Myocyte (in vitro differentiated cells): ENCODE results near the gene CRB2. TPM values are rescaled to one million over a fixed set of nuclear protein-coding genes. Genes with fewer than 3 reads are reported as not detected.

Experiments used
- DNase-seq: peaks from one replicate; pipeline ENCODE4 v3.0.0-alpha.2; 2012; ENCODE audit warnings: low read depth
- total RNA-seq: library from RNA; depleted of rRNA; stranded (reverse); fragments of >200 nt; gene quantifications from 2 replicates; pipeline ENCODE4 v1.2.3, GENCODE V29; 2014

CRB2 gene
- total RNA-seq, 1 donor from 2014 or later = not detected

DNA sequence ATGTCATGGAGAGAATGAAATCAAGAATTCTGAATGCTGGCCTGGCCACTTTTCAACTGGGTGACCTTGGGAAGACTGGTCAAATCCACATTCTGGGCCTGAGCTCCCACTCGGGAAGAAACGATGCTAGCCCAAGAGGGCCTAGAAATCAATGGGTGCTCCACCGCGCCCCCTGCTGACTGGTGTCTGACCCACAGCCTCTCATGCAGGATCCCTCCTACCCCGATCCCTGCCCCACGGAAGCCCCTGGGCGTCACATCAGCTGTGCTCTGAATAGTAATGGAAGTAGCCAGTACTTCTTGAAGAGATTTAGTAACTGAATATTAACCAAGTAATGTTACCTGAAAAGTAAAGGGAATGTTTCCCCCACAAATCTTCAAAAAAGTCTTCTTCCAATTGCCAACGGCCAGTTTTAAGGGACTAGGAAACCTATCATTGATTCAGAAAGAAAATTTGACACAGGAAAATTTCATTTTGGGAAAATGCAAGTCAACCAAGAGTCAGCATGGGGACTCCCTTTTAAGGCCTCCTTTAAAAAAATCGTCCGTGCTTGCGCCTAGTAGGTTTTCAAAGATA lies 43.9 kb downstream of the CRB2 start:
- DNase-seq = no peak

DNA sequence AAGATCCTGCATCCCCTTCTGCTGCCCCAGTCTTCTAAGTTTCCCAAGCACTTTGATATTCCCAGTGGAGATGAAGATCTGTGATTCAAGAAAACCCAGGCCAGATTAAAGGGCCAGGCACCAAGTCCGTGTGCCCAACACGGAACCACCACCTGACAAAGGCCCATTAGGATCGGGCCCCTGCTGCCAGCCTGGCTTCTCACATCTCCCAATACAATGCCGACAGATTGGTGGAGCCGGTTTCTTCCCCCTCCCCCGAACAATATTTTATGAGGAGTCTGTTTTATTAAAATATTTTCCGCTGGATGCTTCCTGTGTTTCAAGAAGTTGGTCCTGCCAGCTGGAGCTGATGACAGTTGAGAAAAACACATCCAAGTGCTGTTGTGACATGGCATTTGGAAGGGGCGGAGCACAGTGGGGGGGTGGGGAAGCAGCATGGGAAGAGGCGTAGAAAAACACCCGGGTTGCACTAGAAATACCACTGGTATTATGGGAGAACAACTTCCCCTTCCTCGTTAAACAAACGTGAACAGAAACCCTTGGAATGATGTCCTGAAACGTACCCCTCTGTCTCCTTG lies 45.0 kb downstream of the CRB2 start:
- no peak for DNase-seq

- DNase-seq = peak; percentile 52
Measured at GRCh38 chr9:123401879-123402513, 46.0 kb downstream of the CRB2 start.

DNA sequence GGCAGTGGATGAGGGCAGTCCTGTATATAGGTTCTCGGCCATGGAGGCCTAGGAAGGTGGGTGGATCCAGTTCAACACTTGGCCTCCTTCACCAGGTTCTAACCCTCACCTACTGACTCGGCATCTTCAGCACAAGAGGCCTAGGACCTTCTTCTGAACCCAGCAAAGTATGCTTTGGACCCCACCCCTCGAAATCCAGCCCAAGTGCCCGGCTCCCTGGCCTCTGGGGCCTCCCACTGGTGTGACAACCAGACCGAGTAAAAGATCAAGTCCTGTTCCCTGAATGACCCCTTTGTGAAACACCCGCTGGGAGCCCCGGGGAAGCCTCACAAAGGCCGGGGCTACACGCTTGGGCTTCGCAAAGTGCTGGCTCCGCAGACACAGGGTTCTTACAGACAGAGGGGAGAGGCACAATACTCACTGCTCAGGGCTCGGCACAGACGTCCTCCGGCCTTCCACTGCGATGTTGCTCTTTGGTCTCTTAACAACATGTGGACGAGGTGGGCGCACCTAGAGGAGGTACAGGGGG lies 47.0 kb downstream of the CRB2 start:
- DNase-seq = no peak

GRCh38 chr9:123406016-123406415 lies 50.0 kb downstream of the CRB2 start:
- no peak for DNase-seq

- DNase-seq = no peak
Measured at GRCh38 chr9:123406691-123407216, 50.8 kb downstream of the CRB2 start.

DNA sequence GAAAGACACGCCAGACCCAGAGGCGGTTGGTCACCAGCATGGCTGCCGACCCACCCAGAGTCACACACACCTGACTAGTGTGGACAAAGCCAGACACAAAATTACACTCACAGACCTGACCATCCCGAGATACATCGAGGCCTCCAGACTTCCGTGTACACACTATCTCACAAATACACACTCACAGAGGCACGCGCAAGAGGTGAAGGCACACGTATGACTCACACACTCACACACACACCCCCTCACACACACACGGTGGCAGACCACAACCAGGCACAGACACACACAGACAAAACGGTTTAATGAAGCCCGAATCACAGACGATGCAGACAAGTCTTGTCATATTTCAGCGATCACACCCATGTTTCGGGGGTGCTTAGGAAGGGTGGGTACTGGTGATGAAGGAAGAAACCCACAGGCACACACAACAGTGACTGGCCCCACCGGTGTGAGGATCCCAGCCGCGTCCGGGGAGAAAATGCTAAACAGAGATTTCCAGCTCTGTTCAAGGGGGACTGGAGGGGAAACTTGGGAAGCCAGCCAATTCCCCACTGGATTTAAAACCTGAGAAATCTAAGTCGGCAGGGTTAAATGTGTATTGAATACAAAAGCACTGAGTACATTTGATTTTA lies 51.3 kb downstream of the CRB2 start:
- DNase-seq = no peak

DNA sequence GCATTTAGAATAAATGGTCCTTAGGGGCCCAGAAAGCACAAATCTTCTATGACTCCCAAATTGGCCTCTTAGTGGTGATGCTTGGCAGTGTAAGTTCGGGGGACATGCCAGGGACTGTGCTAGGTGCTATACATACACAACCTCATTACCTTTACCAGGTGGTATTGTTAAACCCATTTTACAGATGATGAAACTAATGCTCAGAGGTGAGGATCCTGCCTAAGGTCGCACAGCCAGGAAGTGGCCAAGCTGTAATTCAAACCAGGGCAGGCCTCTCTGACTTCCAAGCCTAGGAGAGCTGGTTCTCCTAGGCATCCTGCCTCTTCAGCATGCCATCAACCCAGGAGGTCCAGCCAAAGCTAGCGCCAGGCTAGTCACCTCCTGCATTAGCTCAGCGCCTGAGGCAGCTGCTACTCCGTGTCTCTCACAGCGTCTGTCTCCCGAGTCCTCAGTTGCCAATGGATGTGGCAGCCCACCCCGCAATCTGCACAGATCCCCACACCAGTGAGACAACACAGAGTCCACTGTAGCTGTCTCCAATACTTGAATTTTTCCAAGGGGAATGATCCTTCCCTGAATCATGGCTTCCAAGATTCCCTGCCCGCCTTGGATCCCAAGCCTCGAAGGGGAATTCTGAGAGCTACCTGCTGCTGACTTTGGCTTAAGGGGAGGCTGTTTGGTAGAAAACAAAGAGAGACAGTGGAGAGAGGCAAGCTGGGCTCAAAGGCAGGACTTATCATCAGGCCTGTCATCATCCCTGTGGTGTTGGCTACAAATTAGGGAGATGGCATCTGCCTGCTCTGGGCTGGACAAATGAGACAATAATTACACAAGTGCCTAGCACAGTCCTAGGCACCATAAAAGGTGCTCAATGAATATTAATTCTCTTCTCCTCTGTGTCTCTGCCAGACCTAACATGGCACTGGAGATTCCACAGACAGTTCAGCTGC lies 52.6 kb downstream of the CRB2 start:
- DNase-seq = no peak

- no peak for DNase-seq
Measured at GRCh38 chr9:123410281-123410910, 54.4 kb downstream of the CRB2 start.

GRCh38 chr9:123411191-123411590 lies 55.2 kb downstream of the CRB2 start:
- no peak for DNase-seq

DNA sequence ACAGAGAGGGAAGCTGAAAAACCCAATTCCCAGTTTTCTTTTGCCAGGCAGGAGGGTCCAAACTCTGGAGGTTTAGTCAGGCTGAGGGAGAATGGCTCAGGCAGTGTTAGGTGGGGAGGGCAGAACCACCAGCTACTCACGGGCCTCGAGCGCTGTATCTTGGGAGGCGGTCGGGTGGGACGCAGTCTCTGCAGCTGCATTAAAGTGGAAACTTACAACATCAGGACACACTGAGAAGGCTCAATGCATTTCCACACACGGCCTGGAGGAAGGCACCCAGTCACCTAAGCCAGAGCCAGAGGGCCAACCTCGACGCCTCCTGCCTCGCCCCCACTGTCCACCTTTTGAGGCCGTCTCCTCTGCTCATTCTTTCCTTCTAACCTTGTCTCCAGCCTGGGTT lies 55.6 kb downstream of the CRB2 start:
- DNase-seq = no peak

- DNase-seq = no peak
Measured at GRCh38 chr9:123412171-123412820, 56.3 kb downstream of the CRB2 start.

DNA sequence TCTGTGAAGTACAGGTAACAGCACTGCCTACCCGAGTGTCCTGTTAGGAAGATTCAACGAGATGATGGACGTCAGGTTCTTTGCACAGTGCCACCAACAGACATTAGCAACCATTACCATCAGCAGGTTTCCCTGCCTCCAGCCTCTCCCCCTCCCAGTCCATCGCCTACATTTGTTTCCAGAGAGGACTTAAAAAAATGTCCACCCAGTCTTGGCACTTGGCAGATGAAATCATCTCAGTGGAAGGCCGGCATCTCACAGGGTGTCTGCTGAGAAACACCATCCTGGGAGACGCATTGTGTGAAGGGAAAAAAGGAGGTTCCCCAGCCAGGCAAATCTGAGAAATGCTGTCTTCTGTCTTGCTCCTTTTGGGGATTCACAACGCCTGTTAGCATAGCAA lies 58.2 kb downstream of the CRB2 start:
- DNase-seq = no peak

DNA sequence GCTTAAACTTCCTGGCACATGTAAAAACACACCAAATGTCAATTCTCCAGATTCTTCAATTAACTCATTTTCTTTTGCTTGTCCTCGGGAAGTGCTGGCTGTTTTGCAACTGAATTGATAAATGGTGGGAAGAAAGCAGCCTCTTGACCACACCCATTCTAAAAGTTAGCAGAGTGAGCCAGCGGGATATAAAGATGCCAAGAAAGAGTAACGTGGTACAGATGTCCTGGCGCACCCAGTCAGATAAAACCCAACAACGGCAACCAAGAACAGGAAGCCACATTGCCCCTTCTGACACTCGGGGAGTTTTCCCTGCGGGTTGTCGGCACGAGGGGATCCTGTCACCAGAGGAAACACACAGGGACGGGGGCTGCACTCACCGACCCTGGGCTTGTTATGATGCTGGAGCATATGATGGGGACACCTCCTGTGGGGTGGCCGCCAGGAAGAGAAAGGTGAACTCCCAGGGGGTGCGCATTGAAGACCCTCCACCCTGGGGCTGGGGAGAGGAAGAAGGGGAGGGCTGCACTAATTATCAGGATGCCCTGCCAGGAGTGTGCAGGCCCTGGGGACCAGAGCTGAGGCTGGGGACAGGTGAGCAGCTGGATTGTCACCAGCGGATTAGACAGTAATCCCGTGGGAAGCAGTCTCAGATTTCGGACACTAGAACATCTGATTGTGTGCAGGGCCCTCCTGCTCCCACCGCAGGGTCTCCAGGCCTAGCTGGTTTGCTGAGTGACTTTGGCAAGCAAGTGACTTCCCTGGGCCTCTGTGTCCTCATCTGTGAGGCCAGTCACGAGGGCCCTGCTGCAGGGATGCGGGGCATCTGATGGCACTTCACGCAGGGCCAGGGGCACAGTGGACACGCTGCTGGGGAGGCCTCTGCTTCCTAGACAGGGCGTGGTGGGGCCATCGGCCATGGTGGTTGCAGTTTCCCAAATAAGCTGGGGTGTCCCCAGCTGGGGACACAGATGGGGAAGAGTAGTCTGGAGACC lies 59.2 kb downstream of the CRB2 start:
- DNase-seq = no peak

DNA sequence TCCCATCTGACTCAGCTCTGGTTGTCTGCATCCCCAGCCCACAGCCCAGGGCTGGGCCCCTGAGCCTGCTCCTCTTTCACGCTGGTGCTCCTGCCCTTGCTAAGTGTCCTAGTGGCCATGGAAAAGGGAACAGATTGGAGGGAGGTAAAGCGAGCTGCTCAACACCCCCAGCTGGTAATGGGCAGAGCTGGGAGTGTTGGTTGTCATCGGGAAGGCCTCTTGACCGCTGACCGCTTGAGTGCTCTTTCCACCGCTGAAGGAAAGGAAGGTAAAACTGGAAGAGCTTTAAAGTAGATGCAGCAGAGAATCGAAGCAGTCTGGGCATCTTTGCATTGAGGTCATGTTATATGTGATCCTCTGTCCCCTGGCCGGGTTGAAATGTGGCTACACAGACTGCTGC lies 60.2 kb downstream of the CRB2 start:
- no peak for DNase-seq

DNA sequence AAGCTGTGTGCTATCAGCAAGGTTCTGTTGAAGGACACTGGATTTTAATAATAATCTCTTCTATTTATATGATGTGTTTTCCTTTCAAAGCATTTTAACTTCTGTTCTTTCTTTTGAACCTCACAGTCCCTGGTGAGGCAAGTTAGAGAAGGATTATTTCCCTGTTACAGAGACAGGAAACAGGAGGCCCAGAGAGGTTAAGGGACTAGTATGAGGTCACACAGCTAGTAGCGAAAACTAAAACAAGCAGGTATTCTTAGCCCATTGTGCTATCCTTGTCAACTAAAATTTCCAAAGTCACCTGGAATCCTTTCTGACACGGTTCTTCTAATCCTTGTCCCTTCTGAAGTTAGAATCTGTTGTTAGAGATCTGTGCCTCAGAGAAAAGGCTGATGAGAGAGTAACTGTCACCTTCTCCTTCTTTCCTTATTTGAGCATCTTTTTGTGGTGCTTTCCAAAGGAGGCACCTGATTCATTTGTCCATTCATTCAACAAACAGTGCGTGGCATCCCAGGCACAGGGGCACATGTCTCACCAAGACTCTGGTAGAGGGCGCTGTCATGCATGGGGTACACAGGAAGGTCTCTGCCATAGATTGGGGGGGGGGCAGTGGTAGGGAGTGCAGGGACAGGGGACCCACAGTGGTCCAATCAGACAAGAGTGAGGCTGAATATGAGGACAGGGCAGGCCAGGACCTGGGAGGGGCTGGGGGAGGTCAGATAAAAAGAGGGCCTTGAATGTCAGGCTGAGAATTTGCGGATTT lies 61.5 kb downstream of the CRB2 start:
- DNase-seq = no peak

GRCh38 chr9:123418052-123418430 lies 62.0 kb downstream of the CRB2 start:
- no peak for DNase-seq

DNA sequence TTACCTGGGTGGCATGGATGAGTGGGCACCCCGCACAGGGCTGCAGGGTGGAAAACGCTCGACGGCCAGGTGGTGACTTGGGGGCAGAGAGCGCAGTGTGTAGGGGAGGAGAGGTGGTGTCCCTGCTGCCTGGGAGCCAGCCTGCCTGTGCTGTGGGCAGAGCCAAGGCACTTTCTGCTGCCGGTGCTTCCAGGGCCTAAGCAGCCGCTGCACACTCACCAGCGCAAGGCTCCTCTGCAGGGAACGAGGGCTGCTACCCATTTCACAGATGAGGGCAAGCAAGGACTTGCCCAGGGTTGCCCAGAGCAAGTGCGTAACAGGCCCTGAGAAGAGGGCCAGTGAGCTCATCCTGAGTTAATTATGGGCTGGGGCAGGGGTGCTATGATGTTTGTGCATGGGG lies 62.5 kb downstream of the CRB2 start:
- DNase-seq = no peak
